Neural cell (in vitro differentiated cells): ENCODE measurements around the gene C10orf120.

Experiments
- CTCF ChIP-seq: fragments of 450-650 bp; IDR thresholded peaks from 2 replicates; pipeline ENCODE4 v1.5.1; 2014; ENCODE audit warnings: antibody characterized with exemption, mild to moderate bottlenecking, moderate library complexity; ENCODE audit not compliant: poor library complexity, severe bottlenecking
- EP300 ChIP-seq: fragments of 450-650 bp; conservative IDR thresholded peaks from 2 replicates; pipeline ENCODE4 v1.6.1; 2014; ENCODE audit warnings: antibody characterized with exemption, mild to moderate bottlenecking, moderate library complexity; ENCODE audit not compliant: poor library complexity, severe bottlenecking
- EZH2 ChIP-seq: fragments of 200-600, 300-800 bp; shearing (Covaris generic), sonication (generic); IDR thresholded peaks from 2 replicates; pipeline ENCODE4 v1.6.1; 2014; ENCODE audit warnings: antibody characterized with exemption, low read length, borderline replicate concordance, mild to moderate bottlenecking; ENCODE audit not compliant: insufficient read depth, poor library complexity, severe bottlenecking
- SMC3 ChIP-seq: fragments of 450-650 bp; conservative IDR thresholded peaks from 2 replicates; pipeline ENCODE4 v1.6.1; 2014; ENCODE audit warnings: antibody characterized with exemption, mild to moderate bottlenecking, moderate library complexity; ENCODE audit not compliant: poor library complexity
- TAF1 ChIP-seq: IDR thresholded peaks from 2 replicates; pipeline ENCODE4 v1.6.1; 2012; ENCODE audit warnings: low read depth

DNA sequence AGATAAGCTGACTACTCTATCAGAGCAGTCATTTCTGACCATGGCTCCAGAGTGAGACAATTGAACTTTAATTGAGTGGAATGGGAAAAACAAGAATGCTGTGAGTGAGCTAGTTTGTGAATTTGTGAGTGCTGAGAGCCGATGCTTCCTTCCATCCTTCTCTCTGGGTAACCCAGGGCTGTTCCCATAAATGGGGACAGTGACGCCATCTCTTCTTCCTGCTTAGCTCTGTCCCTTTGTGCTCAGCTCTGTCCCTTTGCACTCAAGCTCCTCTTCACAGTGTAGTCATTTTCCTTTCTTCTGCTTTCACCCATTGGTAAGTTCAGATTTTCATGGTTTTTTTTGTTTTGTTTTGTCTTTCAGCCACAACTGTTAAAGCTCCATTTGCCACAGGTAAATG lies 24.4 kb downstream of the C10orf120 start:
- TF ChIP-seq SMC3 (no peak), TAF1 (no peak), EZH2 (no peak), CTCF (no peak), EP300 (no peak)
